ENCODE measurements around the gene SOX2. TPM values are rescaled to one million over a fixed set of nuclear protein-coding genes. Genes with fewer than 3 reads are reported as not detected.

SOX2 gene
- total and polyA plus RNA-seq, 12 donors, result 0.10 to 0.88 (median 0.13) TPM; not detected in 3

DNA sequence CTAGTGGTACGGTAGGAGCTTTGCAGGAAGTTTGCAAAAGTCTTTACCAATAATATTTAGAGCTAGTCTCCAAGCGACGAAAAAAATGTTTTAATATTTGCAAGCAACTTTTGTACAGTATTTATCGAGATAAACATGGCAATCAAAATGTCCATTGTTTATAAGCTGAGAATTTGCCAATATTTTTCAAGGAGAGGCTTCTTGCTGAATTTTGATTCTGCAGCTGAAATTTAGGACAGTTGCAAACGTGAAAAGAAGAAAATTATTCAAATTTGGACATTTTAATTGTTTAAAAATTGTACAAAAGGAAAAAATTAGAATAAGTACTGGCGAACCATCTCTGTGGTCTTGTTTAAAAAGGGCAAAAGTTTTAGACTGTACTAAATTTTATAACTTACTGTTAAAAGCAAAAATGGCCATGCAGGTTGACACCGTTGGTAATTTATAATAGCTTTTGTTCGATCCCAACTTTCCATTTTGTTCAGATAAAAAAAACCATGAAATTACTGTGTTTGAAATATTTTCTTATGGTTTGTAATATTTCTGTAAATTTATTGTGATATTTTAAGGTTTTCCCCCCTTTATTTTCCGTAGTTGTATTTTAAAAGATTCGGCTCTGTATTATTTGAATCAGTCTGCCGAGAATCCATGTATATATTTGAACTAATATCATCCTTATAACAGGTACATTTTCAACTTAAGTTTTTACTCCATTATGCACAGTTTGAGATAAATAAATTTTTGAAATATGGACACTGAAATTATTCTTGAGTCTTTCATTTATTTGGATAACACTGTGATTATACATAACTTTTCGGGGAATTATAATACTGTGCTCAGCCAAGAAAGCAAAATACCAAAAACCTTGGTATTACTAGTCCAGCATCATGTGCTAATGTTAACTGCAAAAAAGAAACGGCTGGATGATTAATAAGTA lies 2.2 kb downstream of the SOX2 start:
- Histone ChIP-seq H3K36me3 (no peaks in the 10 kb centered on the region), H3K9me3 (no peaks in the 10 kb centered on the region), H3K27me3 (peaks cover 32 to 100% (median 100%) of the 10 kb centered on the region in 7 donors), H3K27ac (no peak overlapping the region), H3K4me1 (peaks cover 0 to 32% (median 27%) of the 10 kb centered on the region in 9 donors), H3K4me3 (no peak overlapping the region)
- DNase-seq (no peak), ATAC-seq (no peak)
- intact Hi-C loops (cut with DNase I), result loop anchor here in 5 of 10 donors (5.0 to 10.0 kb wide), 3 partner anchors 541 to 968 kb away; no protein-coding TSS in a partner anchor
- no peak for TF ChIP-seq CTCF (IDR thresholded peaks at IDR 0.05)
- 9 to 14% methylated on average over 13 of the region's 13 CpGs for WGBS, 2 donors

DNA sequence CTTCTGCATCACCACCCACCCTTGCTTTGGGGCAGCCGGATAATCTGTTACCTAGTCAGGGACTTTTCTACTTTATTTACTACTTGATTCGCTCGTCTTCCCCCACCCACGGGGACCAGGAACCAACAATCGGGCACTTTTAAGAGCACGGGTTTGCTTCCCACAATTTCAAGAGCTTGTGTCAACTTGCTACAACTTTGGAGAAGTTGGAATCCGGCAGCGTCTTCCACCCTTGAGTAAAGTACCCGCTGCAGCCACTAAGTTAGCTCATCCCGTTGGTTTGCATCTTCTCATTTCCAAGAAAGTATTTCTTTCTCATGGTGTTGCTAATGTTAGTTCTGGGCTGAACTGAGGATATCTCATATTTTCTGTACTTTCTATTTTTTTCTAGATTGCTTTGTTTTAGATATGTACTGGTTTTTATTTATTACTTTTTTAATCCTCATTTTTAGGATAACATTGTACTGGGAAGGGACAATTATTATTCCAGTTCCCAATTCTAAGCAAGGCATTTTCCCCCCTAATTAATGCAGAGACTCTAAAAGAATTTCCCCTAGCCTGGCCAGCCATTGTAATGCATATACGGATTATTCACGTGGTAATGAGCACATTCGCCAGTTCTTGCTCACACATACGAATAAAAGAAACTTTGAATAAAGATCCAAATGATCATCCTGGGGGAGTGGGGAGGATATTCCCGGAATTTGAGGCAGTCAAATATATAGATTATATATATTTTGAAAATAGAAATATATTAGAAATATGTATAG lies 4.0 kb downstream of the SOX2 start:
- intact Hi-C loops (cut with DNase I), result loop anchor here in 3 of 10 donors (10.0 kb wide), 1 partner anchor 539 kb away; no protein-coding TSS in a partner anchor
- DNase-seq, result no peak
- H3K9me3 ChIP-seq, result no peaks in the 10 kb centered on the region

GRCh38 chr3:181716966-181717365 lies 5.2 kb downstream of the SOX2 start:
- no peak overlapping the region for H3K4me3 ChIP-seq
- intact Hi-C loops (cut with DNase I), result loop anchor here in 3 of 10 donors (10.0 kb wide), 1 partner anchor 538 kb away; no protein-coding TSS in a partner anchor
- no peaks in the 10 kb centered on the region for H3K9me3 ChIP-seq
- H3K36me3 ChIP-seq, result no peaks in the 10 kb centered on the region
- TF ChIP-seq CTCF (IDR thresholded peaks at IDR 0.05), result no peak
- ATAC-seq (no peak), DNase-seq (no peak)
- WGBS, 2 donors, result 18 to 19% methylated on average over 5 of the region's 5 CpGs
- H3K27me3 ChIP-seq, result peaks cover 38 to 100% (median 100%) of the 10 kb centered on the region in 7 donors
- peaks cover 0 to 15% (median 10%) of the 10 kb centered on the region in 9 donors for H3K4me1 ChIP-seq
- no peak overlapping the region for H3K27ac ChIP-seq

More for the DNA sequence above, 4.0 kb downstream of the SOX2 start:
- H3K27me3 ChIP-seq, result peaks cover 32 to 100% (median 100%) of the 10 kb centered on the region in 7 donors
- WGBS, 2 donors, result 8 to 11% methylated on average over 15 of the region's 15 CpGs
- no peak overlapping the region for H3K4me3 ChIP-seq
- TF ChIP-seq CTCF (IDR thresholded peaks at IDR 0.05), result no peak
- H3K27ac ChIP-seq, result no peak overlapping the region
- ATAC-seq, result no peak
- peaks cover 0 to 27% (median 20%) of the 10 kb centered on the region in 9 donors for H3K4me1 ChIP-seq
- no peaks in the 10 kb centered on the region for H3K36me3 ChIP-seq
